H1 (cell line): ENCODE results near the gene TRAF4. TPM values are rescaled to one million over a fixed set of nuclear protein-coding genes. Genes with fewer than 3 reads are reported as not detected.

Source experiments
- ASH2L ChIP-seq: fragments of 200-600, 300-600 bp; sonication (generic); IDR thresholded peaks from one replicate; pipeline ENCODE4 v1.7.1; 2017; ENCODE audit warnings: low read length
- BRCA1 ChIP-seq: IDR thresholded peaks from 2 replicates; pipeline ENCODE4 v1.6.1; 2012; ENCODE audit warnings: low read depth, low read length, improper control_type of control experiment
- CBX8 ChIP-seq: fragments of 300-800, 300-1000 bp; sonication (generic); IDR thresholded peaks from 2 replicates; pipeline ENCODE4 v1.7.1; 2016; ENCODE audit warnings: low read depth, low read length, borderline replicate concordance
- CREB1 ChIP-seq: IDR thresholded peaks from 2 replicates; pipeline ENCODE4 v1.6.1; 2012; ENCODE audit warnings: inconsistent platforms
- GABPA ChIP-seq: IDR thresholded peaks from 2 replicates; pipeline ENCODE4 v1.6.1; 2011; ENCODE audit warnings: mild to moderate bottlenecking, low read length, moderate library complexity, borderline replicate concordance; ENCODE audit not compliant: insufficient read depth
- HDAC6 ChIP-seq: IDR thresholded peaks from one replicate; pipeline ENCODE4 v1.7.1; 2012; ENCODE audit warnings: low read depth, mild to moderate bottlenecking, inconsistent platforms, low read length, moderate library complexity
- JUND ChIP-seq: IDR thresholded peaks from 2 replicates; pipeline ENCODE4 v1.6.1; 2011; ENCODE audit warnings: mild to moderate bottlenecking, improper control_type of control experiment, low read length
- KDM4A ChIP-seq: IDR thresholded peaks from one replicate; pipeline ENCODE4 v1.7.1; 2012; ENCODE audit warnings: low read depth, mild to moderate bottlenecking, moderate library complexity, low read length, inconsistent platforms; ENCODE audit not compliant: severe bottlenecking
- KDM5A ChIP-seq: fragments of 200-600 bp; IDR thresholded peaks from 2 replicates; pipeline ENCODE4 v1.7.1; 2012; ENCODE audit warnings: mild to moderate bottlenecking, low read length, inconsistent platforms, mixed read lengths
- POU5F1 ChIP-seq: IDR thresholded peaks from 2 replicates; pipeline ENCODE4 v1.6.1; 2011; ENCODE audit warnings: low read depth, mild to moderate bottlenecking, low read length, moderate library complexity
- RFX5 ChIP-seq: IDR thresholded peaks from 2 replicates; pipeline ENCODE4 v1.6.1; 2011; ENCODE audit warnings: low read depth, low read length, improper control_type of control experiment, borderline replicate concordance
- RXRA ChIP-seq: IDR thresholded peaks from 2 replicates; pipeline ENCODE4 v1.6.1; 2011; ENCODE audit warnings: low read depth, mild to moderate bottlenecking, low read length, moderate library complexity; ENCODE audit not compliant: insufficient read depth
- SIN3A ChIP-seq, 2 experiments: IDR thresholded peaks in 1 of 2; conservative IDR thresholded peaks in 1 of 2; 2 replicates each; pipeline ENCODE4 v1.6.1; 2011 to 2012; ENCODE audit warnings: low read length in 2 of 2, improper control_type of control experiment in 1 of 2, low read depth in 1 of 2, mild to moderate bottlenecking in 1 of 2
- SIRT6 ChIP-seq: IDR thresholded peaks from one replicate; pipeline ENCODE4 v1.7.1; 2012; ENCODE audit warnings: low read length, inconsistent platforms
- SP1 ChIP-seq: IDR thresholded peaks from 2 replicates; pipeline ENCODE4 v1.6.1; 2011; ENCODE audit warnings: low read depth, low read length
- SP4 ChIP-seq: IDR thresholded peaks from 2 replicates; pipeline ENCODE4 v1.6.1; 2012; ENCODE audit warnings: low read length, inconsistent platforms
- TAF7 ChIP-seq: optimal IDR thresholded peaks from 2 replicates; pipeline ENCODE3; 2011; ENCODE audit warnings: low read depth, mild to moderate bottlenecking, inconsistent platforms, low read length, moderate library complexity, borderline replicate concordance
- TEAD4 ChIP-seq: IDR thresholded peaks from 2 replicates; pipeline ENCODE4 v1.6.1; 2012; ENCODE audit warnings: low read depth, low read length, inconsistent platforms, mixed read lengths
- polyA plus RNA-seq, 7 experiments: library from polyadenylated mRNA; depleted of rRNA in 3 of 7; stranded (reverse) in 5 of 7; unstranded in 2 of 7; fragments of >200 nt in 5 of 7; fragments of 200-250 nt in 2 of 7; gene quantifications; 1 replicate in 5 of 7; 2 replicates in 1 of 7; 4 replicates in 1 of 7; pipeline versions ENCODE4 v1.2.1 to v1.2.3, GENCODE V29; 2011 to 2013; ENCODE audit warnings: missing spikeins in 2 of 7, mixed read lengths in 2 of 7
- total RNA-seq: library from RNA; stranded (reverse); fragmentation: NEBNext Ultra II Directional; extraction: Animal tissue kit (Norgen Biotek cat#: 25700); gene quantifications from 2 replicates; pipeline ENCODE4 v1.2.1, GENCODE V29; 2021
- TF ChIP-seq, protein P1 (sequence below): IDR thresholded peaks from 2 replicates; pipeline ENCODE4 v1.6.1; 2011; ENCODE audit warnings: low read length, improper control_type of control experiment
- TF ChIP-seq, protein P2 (sequence below): IDR thresholded peaks from 2 replicates; pipeline ENCODE4 v1.6.1; 2012; ENCODE audit warnings: inconsistent platforms
- TF ChIP-seq, protein P3 (sequence below): IDR thresholded peaks from 2 replicates; pipeline ENCODE4 v1.6.1; 2012; ENCODE audit warnings: low read length, inconsistent platforms

TRAF4 gene
- total and polyA plus RNA-seq, 2 of the 8 experiments (the other 6 are each of a cell fraction or from before 2014, with no cell fraction given), result 167 to 170 TPM

DNA sequence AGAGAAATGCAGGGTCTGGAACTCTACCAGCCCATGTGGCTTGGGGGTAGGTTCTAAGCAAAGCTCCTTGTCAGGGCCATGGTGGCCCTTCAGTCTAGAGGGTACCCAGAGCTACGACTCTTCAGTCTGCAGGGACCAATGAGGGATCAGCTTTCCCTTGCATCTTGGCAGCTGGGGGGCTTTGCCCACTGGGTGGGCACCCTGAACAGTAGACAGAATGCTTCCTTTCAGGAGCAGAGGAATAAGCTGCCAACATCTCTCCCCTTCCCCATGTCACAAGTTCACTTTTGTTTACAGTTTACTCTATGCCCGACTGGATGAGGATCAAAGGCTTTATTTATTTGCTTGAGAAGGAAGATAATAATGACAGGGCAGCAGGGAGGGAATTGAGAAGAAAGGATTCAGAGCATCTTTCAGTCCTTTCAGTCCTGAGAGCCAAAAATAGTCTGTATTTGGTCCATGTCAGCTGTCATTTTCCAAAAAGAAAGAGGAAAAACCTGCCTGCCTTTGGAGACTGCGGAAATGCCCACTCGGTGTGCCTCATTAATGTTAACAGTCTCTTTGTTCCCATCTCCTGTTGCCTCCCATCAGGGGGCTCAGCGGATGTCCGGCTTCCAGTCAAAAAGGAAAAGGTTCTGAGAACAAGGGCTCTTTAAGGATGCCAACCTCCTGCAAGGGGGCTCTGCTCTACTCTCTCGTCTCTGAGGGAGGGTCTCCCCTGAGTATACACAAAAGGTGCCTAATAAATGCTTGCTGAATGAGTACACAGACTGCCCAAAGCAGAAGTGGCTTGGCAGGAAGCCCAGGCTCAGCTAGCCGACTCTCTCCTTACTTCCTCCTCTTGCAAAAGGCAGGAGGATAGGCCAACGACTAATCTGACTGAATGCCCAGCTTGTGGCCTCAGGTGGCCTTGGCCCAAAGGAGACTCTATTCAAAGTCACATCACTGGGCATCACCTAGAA, 17.1 kb downstream of the TRAF4 start (continued):
- TF ChIP-seq SIRT6 (no peak), KDM4A (no peak), HDAC6 (no peak), TEAD4 (no peak), RFX5 (no peak), KDM5A (no peak), TAF7 (peak; percentile 33), GABPA (no peak), POU5F1 (no peak), RXRA (no peak), BRCA1 (no peak), SP1 (peak; percentile 40; the same call in 1 of the 2 replicates), ASH2L (no peak), SP4 (no peak), CREB1 (no peak), JUND (no peak), SIN3A (conservative IDR thresholded peaks at IDR 0.05 in 1 of 2, IDR thresholded peaks at IDR 0.05 in 1 of 2; ENCODE audit: low read depth in 1 of 2, low read length in 2 of 2) (peak in 1 of 2 experiments; percentile 64; a peak in 1 of 4 replicates), CBX8 (no peak)
- TF ChIP-seq, protein P1, sequence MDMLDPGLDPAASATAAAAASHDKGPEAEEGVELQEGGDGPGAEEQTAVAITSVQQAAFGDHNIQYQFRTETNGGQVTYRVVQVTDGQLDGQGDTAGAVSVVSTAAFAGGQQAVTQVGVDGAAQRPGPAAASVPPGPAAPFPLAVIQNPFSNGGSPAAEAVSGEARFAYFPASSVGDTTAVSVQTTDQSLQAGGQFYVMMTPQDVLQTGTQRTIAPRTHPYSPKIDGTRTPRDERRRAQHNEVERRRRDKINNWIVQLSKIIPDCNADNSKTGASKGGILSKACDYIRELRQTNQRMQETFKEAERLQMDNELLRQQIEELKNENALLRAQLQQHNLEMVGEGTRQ, result no peak
- TF ChIP-seq, protein P2, sequence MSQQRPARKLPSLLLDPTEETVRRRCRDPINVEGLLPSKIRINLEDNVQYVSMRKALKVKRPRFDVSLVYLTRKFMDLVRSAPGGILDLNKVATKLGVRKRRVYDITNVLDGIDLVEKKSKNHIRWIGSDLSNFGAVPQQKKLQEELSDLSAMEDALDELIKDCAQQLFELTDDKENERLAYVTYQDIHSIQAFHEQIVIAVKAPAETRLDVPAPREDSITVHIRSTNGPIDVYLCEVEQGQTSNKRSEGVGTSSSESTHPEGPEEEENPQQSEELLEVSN, result no peak
- TF ChIP-seq, protein P3, sequence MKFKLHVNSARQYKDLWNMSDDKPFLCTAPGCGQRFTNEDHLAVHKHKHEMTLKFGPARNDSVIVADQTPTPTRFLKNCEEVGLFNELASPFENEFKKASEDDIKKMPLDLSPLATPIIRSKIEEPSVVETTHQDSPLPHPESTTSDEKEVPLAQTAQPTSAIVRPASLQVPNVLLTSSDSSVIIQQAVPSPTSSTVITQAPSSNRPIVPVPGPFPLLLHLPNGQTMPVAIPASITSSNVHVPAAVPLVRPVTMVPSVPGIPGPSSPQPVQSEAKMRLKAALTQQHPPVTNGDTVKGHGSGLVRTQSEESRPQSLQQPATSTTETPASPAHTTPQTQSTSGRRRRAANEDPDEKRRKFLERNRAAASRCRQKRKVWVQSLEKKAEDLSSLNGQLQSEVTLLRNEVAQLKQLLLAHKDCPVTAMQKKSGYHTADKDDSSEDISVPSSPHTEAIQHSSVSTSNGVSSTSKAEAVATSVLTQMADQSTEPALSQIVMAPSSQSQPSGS, result no peak
